ENCODE measurements around the gene CDC14B. TPM values are rescaled to one million over a fixed set of nuclear protein-coding genes. Genes with fewer than 3 reads are reported as not detected.

The CDC14B gene
- total RNA-seq, 4 donors from 2014 or later, result 5.8 to 10.9 (median 8.0) TPM

- DNase-seq (ENCODE audit: low spot score in 2 of 2), result no peak
- intact Hi-C loops (cut with DNase I; ENCODE audit: low total_unique reads), result no loop called here
- no peak overlapping the region for H3K4me3 ChIP-seq (ENCODE audit: low read depth, poor library complexity, severe bottlenecking)
- 55 to 58% methylated on average over 11 of the region's 11 CpGs for WGBS, 2 donors
- TF ChIP-seq CTCF (IDR thresholded peaks at IDR 0.05) (no peak), POLR2A (IDR thresholded peaks at IDR 0.05) (no peak)
These were observed 505 bp upstream of the CDC14B start for GRCh38 chr9:96620181-96620514.

GRCh38 chr9:96619124-96619465 lies 548 bp downstream of the CDC14B start:
- intact Hi-C loops (cut with DNase I; ENCODE audit: low total_unique reads), result no loop called here

DNA sequence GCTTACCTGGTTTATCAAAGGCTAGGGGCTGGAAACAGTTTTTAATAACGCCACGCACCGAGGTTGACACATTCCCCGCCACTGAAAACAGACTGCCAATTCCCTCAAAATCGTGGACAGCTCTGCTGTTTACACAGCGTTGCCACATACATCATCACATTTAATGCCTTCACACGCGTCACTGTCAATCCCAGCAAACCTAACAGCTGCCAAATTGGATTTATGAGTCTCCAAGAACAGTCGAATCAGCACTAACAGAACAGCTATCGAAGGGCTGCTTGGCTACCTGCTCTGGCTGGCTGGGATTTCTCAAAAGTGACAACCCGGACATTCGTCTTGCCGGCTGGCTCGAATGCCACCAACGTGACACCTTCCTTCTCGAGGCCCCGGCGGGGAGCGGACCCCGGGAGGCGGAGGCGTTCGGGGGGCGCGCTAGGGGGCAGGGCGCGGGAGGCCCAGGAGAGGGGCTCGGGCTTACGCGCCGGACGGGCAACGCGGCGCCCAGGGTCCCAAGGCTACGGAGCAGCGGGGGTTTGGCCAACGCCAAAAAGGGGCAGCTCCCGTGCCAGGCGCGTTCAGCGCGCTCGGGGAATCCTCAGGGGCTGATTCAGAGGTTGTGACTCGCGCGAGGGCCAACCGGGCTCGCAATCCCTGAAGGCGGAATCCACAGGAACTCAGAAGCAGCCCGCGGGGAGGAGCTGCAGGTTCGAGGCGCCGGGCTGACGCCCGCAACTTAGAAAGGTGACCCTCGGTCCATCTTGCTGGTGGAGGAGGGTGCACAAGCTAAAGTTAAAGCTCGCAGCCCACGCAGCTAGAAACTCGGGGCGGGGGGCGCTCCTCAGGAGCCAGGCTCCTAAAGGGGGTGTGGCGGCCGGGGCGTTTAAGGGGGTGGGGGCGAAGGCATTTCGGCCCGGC lies 1.2 kb downstream of the CDC14B start:
- intact Hi-C loops (cut with DNase I; ENCODE audit: low total_unique reads), result no loop called here
- peak; percentile 21 to 91 for DNase-seq (ENCODE audit: low spot score in 2 of 2)
- 7 to 13% methylated on average over 18 to 59 of the region's 69 CpGs for WGBS, 2 donors
- peak overlapping the region; percentile 59 for H3K4me3 ChIP-seq (ENCODE audit: low read depth, poor library complexity, severe bottlenecking)
- TF ChIP-seq CTCF (IDR thresholded peaks at IDR 0.05) (no peak), POLR2A (IDR thresholded peaks at IDR 0.05) (no peak)

More at GRCh38 chr9:96619124-96619465, 548 bp downstream of the CDC14B start:
- H3K4me3 ChIP-seq (ENCODE audit: low read depth, poor library complexity, severe bottlenecking), result peak overlapping the region; percentile 59
- no peak for DNase-seq (ENCODE audit: low spot score in 2 of 2)
- TF ChIP-seq POLR2A (IDR thresholded peaks at IDR 0.05) (no peak), CTCF (IDR thresholded peaks at IDR 0.05) (no peak)
- WGBS, 2 donors, result no CpG with 5 or more reads among the region's 54 CpGs

DNA sequence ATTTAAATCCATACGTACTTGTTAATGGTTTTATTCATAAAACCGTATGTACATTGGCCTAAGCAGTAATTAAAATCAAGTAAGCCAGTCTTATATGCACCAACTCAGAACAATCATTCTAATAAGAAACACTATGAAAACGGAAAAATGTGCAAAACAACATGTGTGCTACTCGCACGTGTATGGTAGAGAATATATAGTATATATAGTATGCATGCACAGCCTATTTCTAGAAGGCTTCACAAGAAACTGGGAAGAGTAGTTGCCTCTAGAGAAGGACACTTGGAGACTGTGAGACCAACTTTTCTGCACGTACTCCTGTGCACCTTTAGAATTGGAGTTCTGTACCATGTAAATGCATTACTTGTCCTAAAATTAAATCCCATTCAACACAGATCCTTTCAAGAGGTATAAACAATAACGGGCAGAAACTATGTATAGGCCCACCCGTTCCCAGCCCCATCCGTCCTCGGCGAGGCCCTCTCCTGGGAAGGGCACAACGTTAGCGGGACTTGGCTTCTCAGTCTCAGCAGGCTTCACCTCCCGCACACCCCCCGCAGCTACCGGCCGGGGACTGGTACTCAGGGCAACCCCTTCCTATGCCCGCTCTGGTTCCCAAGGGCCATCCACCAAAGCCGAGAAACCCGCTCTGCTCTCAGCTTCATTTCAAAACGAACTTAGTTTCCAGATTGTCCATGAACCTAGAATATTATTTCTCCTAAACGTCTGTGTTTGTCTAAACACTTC lies 2.0 kb downstream of the CDC14B start:
- intact Hi-C loops (cut with DNase I; ENCODE audit: low total_unique reads), result no loop called here
- H3K4me3 ChIP-seq (ENCODE audit: low read depth, poor library complexity, severe bottlenecking), result no peak overlapping the region
- DNase-seq (ENCODE audit: low spot score in 2 of 2), result no peak
- 68 to 72% methylated on average over 22 of the region's 22 CpGs for WGBS, 2 donors
- no peak for TF ChIP-seq CTCF (IDR thresholded peaks at IDR 0.05)
- TF ChIP-seq POLR2A (IDR thresholded peaks at IDR 0.05), result no peak

DNA sequence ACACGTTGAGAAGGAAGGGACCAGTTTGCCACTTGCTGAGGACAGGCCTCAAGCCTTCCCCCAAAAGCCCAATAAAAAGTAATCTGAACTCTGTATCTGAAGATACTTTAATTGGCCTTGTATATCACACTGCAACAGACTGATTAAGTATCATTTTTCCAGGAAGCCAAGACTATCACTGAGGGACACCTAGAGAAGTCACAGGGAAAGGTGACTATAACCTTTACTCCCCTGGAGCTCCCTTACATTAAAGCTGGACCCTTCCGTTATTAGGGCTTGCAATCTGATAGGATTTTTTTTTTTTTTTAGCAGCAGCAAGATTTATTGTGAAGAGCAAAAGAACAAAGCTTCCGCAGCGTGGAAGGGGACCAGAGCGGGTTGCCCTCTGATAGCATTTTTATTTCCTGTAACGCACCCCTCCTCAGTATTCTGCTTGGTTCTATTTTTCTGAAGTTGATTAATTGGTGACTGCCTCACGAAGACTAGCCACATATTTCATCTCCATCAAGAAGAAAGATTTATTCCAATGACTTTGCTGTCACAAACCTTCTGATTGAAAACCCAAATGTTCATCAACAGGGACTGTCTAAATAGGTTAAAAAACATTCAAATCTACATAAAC lies 2.7 kb downstream of the CDC14B start:
- intact Hi-C loops (cut with DNase I; ENCODE audit: low total_unique reads), result no loop called here
- 86 to 87% methylated on average over 7 of the region's 7 CpGs for WGBS, 2 donors
- H3K4me3 ChIP-seq (ENCODE audit: low read depth, poor library complexity, severe bottlenecking), result no peak overlapping the region
- no peak for DNase-seq (ENCODE audit: low spot score in 2 of 2)
- no peak for TF ChIP-seq CTCF (IDR thresholded peaks at IDR 0.05)
- no peak for TF ChIP-seq POLR2A (IDR thresholded peaks at IDR 0.05)

All from lower leg skin (tissue), 4 donors.